Mucosa of descending colon (tissue), 3 donors: ENCODE measurements around the gene SBDS. TPM values are rescaled to one million over a fixed set of nuclear protein-coding genes. Genes with fewer than 3 reads are reported as not detected.
A peak's percentile ranks its signal among the peaks of the same experiment; 100 is the strongest.

Experiments
- ATAC-seq: fragments of 200-7000 bp; cut with Tn5 transposase; one replicate; pipeline ENCODE4 v1.9.1; 2020; ENCODE audit warnings: mild to moderate bottlenecking, moderate library complexity
- DNase-seq, 3 donors: peaks; one replicate each; pipeline ENCODE4 v3.0.0-alpha.2; 2020
- H3K36me3 ChIP-seq: fragments of 200-600 bp; one replicate; pipeline ENCODE4 v1.8.0; 2021; ENCODE audit warnings: low read depth, mild to moderate bottlenecking
- H3K4me1 ChIP-seq: fragments of 200-600 bp; one replicate; pipeline ENCODE4 v1.8.0; 2021; ENCODE audit warnings: low read depth, mild to moderate bottlenecking
- H3K4me3 ChIP-seq: fragments of 200-600 bp; one replicate; pipeline ENCODE4 v1.8.0; 2021; ENCODE audit warnings: mild to moderate bottlenecking
- H3K9me3 ChIP-seq: fragments of 200-600 bp; one replicate; pipeline ENCODE4 v1.8.0; 2021; ENCODE audit warnings: mild to moderate bottlenecking
- CTCF ChIP-seq: fragments of 200-600 bp; IDR thresholded peaks from one replicate; pipeline ENCODE4 v1.8.0; 2022; ENCODE audit warnings: antibody characterized with exemption, mild to moderate bottlenecking
- intact Hi-C, 2 donors: fragments of 100-400 bp; cut with DNase I in 1 of 2; cut with micrococcal nuclease in 1 of 2; formaldehyde crosslinking; loops; one replicate each; pipeline versions ENCODE4 v1.11.0 to v1.11.1; 2022; cut with DNase I, micrococcal nuclease
- total RNA-seq, 3 donors: library from RNA; stranded (reverse); fragmentation: NEBNext Ultra II Directional in 2 of 3; extraction: Animal tissue kit (Norgen Biotek cat#: 25700) in 2 of 3; gene quantifications; one replicate each; pipeline versions ENCODE4 v1.2.1 to v1.2.4, GENCODE V29; 2021 to 2023
- donor health status: DM: no; HTN: no; CAD: no; lungs with moderate emphysema.
- donor health status: DM: no; HTN: no; CAD: no.
- donor health status: DM: no; HTN: yes; CAD: no.

Gene SBDS
- total RNA-seq, 3 donors from 2014 or later = 129 to 153 (median 134) TPM

DNA sequence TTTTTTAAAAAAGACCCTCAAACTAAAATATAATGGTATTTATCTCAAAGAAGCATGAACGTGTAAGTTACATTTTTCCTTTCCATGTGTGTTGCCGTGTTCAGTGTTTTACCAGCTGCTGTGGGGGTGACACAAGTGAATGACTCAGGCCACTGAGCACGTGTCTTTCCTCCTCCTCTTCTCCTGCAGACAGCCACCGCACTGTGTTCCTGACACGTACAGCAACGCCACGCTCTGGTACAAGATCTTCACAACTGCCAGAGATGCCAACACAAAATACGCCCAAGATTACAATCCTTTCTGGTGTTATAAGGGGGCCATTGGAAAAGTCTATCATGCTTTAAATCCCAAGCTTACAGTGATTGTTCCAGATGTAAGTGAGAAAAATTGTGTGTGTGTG, 44.6 kb downstream of the SBDS start:
- peaks cover 17% of the 10 kb centered on the region for H3K4me1 ChIP-seq
- peaks cover 3% of the 10 kb centered on the region for H3K36me3 ChIP-seq
- ATAC-seq (no peak), DNase-seq (no peak)
- intact Hi-C loops = no loop called here
- TF ChIP-seq CTCF = no peak
- H3K4me3 ChIP-seq = no peak overlapping the region
- no peaks in the 10 kb centered on the region for H3K9me3 ChIP-seq

DNA sequence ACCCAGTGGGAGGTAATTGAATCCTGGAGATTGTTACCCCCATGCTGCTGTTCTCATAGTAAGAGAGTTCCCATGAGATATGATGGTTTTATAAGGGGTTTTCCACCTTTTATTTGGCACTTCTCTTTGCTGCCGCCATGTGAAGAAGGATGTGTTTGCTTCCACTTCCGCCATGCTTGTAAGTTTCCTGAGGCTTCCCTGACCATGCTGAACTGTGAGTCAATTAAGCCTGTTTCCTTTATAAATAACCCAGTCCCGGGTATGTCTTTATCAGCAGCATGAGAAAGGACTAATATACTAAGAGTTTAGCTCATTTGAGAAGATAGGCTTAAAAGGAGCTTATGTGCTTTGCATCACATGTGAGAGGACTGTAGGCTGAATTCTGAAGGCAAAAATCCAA, 45.1 kb downstream of the SBDS start:
- ATAC-seq (no peak), DNase-seq (no peak)
- TF ChIP-seq CTCF = no peak
- no peaks in the 10 kb centered on the region for H3K9me3 ChIP-seq
- no peak overlapping the region for H3K4me3 ChIP-seq
- H3K36me3 ChIP-seq = peaks cover 3% of the 10 kb centered on the region
- H3K4me1 ChIP-seq = peaks cover 19% of the 10 kb centered on the region
- intact Hi-C loops = no loop called here

GRCh38 chr7:66948480-66949109, 46.8 kb downstream of the SBDS start:
- no peak for ATAC-seq

DNA sequence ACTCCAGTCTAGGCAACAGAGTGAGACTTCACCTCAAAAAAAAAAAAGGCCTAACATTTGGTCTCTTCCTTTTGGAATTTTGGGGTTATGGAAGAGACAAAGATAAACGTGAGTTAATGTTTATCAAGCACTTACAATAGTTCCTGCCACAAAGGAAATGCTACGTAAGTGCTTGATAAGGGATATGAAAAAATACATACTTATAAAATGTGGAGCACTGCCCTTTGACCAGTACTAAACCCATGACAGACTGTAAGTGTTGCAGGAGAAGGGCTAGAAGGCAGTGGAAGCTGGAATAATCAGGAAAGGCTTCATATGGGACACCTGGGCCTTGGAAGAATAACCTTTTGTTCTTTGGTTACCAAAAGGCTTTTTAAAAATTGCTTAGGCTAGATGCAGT, 48.8 kb downstream of the SBDS start:
- Histone ChIP-seq H3K4me1 (peaks cover 16% of the 10 kb centered on the region), H3K36me3 (peaks cover 5% of the 10 kb centered on the region), H3K9me3 (no peaks in the 10 kb centered on the region), H3K4me3 (no peak overlapping the region)
- DNase-seq (peak in 1 of 3 donors; percentile 75), ATAC-seq (peak; percentile 97)
- no peak for TF ChIP-seq CTCF
- intact Hi-C loops = no loop called here

More at GRCh38 chr7:66948480-66949109, 46.8 kb downstream of the SBDS start:
- H3K4me1 ChIP-seq = peaks cover 19% of the 10 kb centered on the region
- no peak for DNase-seq
- intact Hi-C loops = no loop called here
- peaks cover 3% of the 10 kb centered on the region for H3K36me3 ChIP-seq
- no peak for TF ChIP-seq CTCF
- no peak overlapping the region for H3K4me3 ChIP-seq
- no peaks in the 10 kb centered on the region for H3K9me3 ChIP-seq

- H3K4me1 ChIP-seq = no peaks in the 10 kb centered on the region
- peaks cover 5% of the 10 kb centered on the region for H3K36me3 ChIP-seq
- ATAC-seq (no peak), DNase-seq (no peak)
- TF ChIP-seq CTCF = no peak
- intact Hi-C loops = no loop called here
- H3K9me3 ChIP-seq = no peaks in the 10 kb centered on the region
- H3K4me3 ChIP-seq = no peak overlapping the region
These were observed 56.1 kb downstream of the SBDS start for GRCh38 chr7:66939325-66939724.

- Histone ChIP-seq H3K9me3 (no peaks in the 10 kb centered on the region), H3K4me1 (no peaks in the 10 kb centered on the region), H3K36me3 (peaks cover 5% of the 10 kb centered on the region), H3K4me3 (no peak overlapping the region)
- no peak for DNase-seq
- no peak for TF ChIP-seq CTCF
- intact Hi-C loops = no loop called here
- ATAC-seq = no peak
These were observed 57.4 kb downstream of the SBDS start for GRCh38 chr7:66937940-66938339.
